ENCODE data around the gene EIF5AL1.

Gene EIF5AL1

DNA sequence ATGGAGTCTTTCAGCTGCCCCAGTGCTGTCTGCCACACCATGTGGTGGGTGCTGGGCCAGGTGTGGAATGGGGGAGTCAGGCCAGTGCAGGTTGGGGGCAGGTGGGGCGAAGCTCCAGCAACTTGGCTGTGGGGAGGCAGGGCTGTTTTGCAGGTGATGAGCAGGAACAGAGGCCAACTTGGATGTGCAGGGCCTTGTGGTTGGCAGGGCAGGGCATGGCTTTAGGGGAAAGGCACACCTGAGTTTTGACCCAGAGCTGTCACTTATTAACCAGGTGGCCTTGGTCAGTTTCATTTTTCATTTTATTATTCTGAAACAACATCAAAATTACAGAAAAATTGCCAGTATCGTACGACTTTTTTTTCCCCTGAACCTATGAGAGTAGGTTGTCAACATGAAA, 48.9 kb downstream of the EIF5AL1 start:
- no peak for DNase-seq

DNA sequence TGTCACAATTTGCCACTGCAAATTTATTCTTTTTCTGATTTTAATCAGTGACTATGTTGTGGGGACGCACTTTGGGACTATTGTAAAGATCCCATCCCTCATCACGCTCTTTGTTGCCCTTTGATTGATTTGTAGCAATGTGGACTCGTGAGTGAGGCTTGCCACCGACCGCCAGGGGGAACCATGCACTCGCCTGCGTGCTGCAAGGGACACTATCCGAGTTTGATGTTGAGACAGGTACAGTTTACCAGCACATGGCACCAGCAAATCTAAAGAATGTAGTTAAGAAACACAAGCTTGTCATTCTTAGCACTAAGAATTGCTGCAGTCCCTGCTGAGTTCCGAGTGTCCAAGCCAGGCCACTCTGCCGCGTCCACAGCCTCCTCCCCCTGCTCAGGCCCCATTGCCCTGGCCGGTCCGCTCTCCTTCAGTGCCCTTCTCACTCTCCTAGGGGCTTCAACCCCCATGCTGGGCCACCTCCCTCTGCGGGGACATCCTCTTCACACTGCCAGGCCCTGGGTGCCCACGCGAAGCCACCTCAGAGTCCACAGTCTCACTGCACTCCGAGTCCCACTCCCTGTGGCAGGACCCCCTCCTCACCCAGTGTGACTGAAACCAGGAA, 49.9 kb downstream of the EIF5AL1 start:
- peak; percentile 16 to 58 for DNase-seq

DNA sequence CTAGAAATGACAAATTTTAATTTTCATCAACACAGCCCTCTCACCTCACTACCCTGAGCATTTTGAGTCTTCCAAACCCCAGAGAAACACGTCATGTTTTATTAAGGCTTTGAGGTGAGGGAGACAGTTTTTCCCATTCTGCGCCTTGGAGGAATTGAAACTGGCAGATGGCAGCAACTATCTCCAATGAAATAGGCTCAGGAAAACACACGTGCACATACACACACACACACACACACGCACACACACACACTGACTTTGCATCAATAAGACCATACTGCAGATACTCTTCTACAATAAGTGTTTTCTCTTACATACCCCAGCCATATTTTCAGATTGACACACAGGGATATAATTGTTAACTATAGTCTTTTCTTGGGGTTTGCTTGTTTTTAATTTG, 51.1 kb downstream of the EIF5AL1 start:
- no peak for DNase-seq
